ENCODE measurements around the gene UBAC2. TPM values are rescaled to one million over a fixed set of nuclear protein-coding genes. Genes with fewer than 3 reads are reported as not detected.

Gene UBAC2
- total RNA-seq, 1 experiment from 2014 or later, result 54.7 TPM

GRCh38 chr13:99335603-99336002 is 134.9 kb downstream of the UBAC2 start:
- DNase-seq (ENCODE audit: low read depth), result peak; percentile 67

- DNase-seq (ENCODE audit: low read depth), result no peak
These were observed 138.6 kb downstream of the UBAC2 start for GRCh38 chr13:99339230-99339721.

GRCh38 chr13:99339736-99340397 is 139.2 kb downstream of the UBAC2 start:
- DNase-seq (ENCODE audit: low read depth), result peak; percentile 73

GRCh38 chr13:99340638-99341037 is 140.0 kb downstream of the UBAC2 start:
- DNase-seq (ENCODE audit: low read depth), result no peak

GRCh38 chr13:99341969-99342722 is 141.5 kb downstream of the UBAC2 start:
- no peak for DNase-seq (ENCODE audit: low read depth)

GRCh38 chr13:99342723-99343315 is 142.2 kb downstream of the UBAC2 start:
- no peak for DNase-seq (ENCODE audit: low read depth)

- no peak for DNase-seq (ENCODE audit: low read depth)
These were observed 144.1 kb downstream of the UBAC2 start for GRCh38 chr13:99344610-99345208.

GRCh38 chr13:99345345-99345744 is 144.7 kb downstream of the UBAC2 start:
- DNase-seq (ENCODE audit: low read depth), result no peak

- no peak for DNase-seq (ENCODE audit: low read depth)
These were observed 145.8 kb downstream of the UBAC2 start for GRCh38 chr13:99346335-99347042.

- no peak for DNase-seq (ENCODE audit: low read depth)
These were observed 146.8 kb downstream of the UBAC2 start for GRCh38 chr13:99347335-99347878.

GRCh38 chr13:99347911-99348451 is 147.3 kb downstream of the UBAC2 start:
- peak; percentile 85 for DNase-seq (ENCODE audit: low read depth)

- DNase-seq (ENCODE audit: low read depth), result no peak
These were observed 149.5 kb downstream of the UBAC2 start for GRCh38 chr13:99350191-99350590.

GRCh38 chr13:99351772-99352171 is 151.1 kb downstream of the UBAC2 start:
- no peak for DNase-seq (ENCODE audit: low read depth)

- no peak for DNase-seq (ENCODE audit: low read depth)
These were observed 151.9 kb downstream of the UBAC2 start for GRCh38 chr13:99352351-99353245.

GRCh38 chr13:99353246-99353600 is 152.6 kb downstream of the UBAC2 start:
- DNase-seq (ENCODE audit: low read depth), result no peak

- peak; percentile 20 for DNase-seq (ENCODE audit: low read depth)
These were observed 153.2 kb downstream of the UBAC2 start for GRCh38 chr13:99353836-99354235.

- no peak for DNase-seq (ENCODE audit: low read depth)
These were observed 153.8 kb downstream of the UBAC2 start for GRCh38 chr13:99354371-99354951.

GRCh38 chr13:99355267-99356011 is 154.8 kb downstream of the UBAC2 start:
- DNase-seq (ENCODE audit: low read depth), result no peak

- no peak for DNase-seq (ENCODE audit: low read depth)
These were observed 155.3 kb downstream of the UBAC2 start for GRCh38 chr13:99356012-99356261.
